Neural cell (in vitro differentiated cells): ENCODE measurements around the gene PLOD2. TPM values are rescaled to one million over a fixed set of nuclear protein-coding genes. Genes with fewer than 3 reads are reported as not detected.

Experiments used
- H2AFZ ChIP-seq: fragments of 200-600, 300-800 bp; sonication (generic), shearing (Covaris generic); 2 replicates; pipeline ENCODE4 v1.6.0; 2014; ENCODE audit warnings: low read depth, mild to moderate bottlenecking, antibody characterized with exemption, low read length, moderate library complexity
- H3F3A ChIP-seq: fragments of 200-600 bp; shearing (Covaris generic); 2 replicates; pipeline ENCODE4 v1.6.1; 2016; ENCODE audit warnings: mild to moderate bottlenecking, moderate library complexity, mixed read lengths, antibody characterized with exemption, low read length; ENCODE audit not compliant: insufficient read depth, poor library complexity, severe bottlenecking
- H3K27ac ChIP-seq: fragments of 200-600, 300-800 bp; sonication (generic), shearing (Covaris generic); 2 replicates; pipeline ENCODE4 v1.5.1; 2014; ENCODE audit warnings: mild to moderate bottlenecking, low read length, moderate library complexity
- H3K27me3 ChIP-seq: fragments of 300-800, 200-600 bp; sonication (generic), shearing (Covaris generic); 2 replicates; pipeline ENCODE4 v1.6.0; 2014; ENCODE audit warnings: mild to moderate bottlenecking, low read depth, low read length, moderate library complexity; ENCODE audit not compliant: insufficient read depth
- H3K36me3 ChIP-seq: fragments of 300-800, 200-600 bp; sonication (generic), shearing (Covaris generic); 2 replicates; pipeline ENCODE4 v1.5.1; 2014; ENCODE audit warnings: mild to moderate bottlenecking, antibody characterized with exemption, low read length, moderate library complexity; ENCODE audit not compliant: insufficient read depth
- H3K4me2 ChIP-seq: fragments of 300-800, 200-600 bp; sonication (generic), shearing (Covaris generic); 2 replicates; pipeline ENCODE4 v1.6.0; 2014; ENCODE audit warnings: mild to moderate bottlenecking, low read length
- H3K4me3 ChIP-seq: fragments of 300-800, 200-600 bp; sonication (generic), shearing (Covaris generic); 2 replicates; pipeline ENCODE4 v1.5.1; 2014; ENCODE audit warnings: mild to moderate bottlenecking, low read length, moderate library complexity
- H3K79me2 ChIP-seq: fragments of 200-600 bp; shearing (Covaris generic); replicated peaks from 2 replicates; pipeline ENCODE4 v1.6.0; 2014; ENCODE audit warnings: mild to moderate bottlenecking, low read length, moderate library complexity; ENCODE audit not compliant: insufficient read depth
- H3K9ac ChIP-seq: fragments of 300-800, 200-600 bp; sonication (generic), shearing (Covaris generic); 2 replicates; pipeline ENCODE4 v1.6.1; 2016; ENCODE audit warnings: mild to moderate bottlenecking, low read length, mixed read lengths
- H3K9me2 ChIP-seq: fragments of 200-600 bp; shearing (Covaris generic); 2 replicates; pipeline ENCODE4 v1.6.1; 2016; ENCODE audit warnings: mild to moderate bottlenecking, low read length, mixed read lengths; ENCODE audit not compliant: insufficient read depth
- H3K9me3 ChIP-seq: fragments of 200-600, 300-800 bp; sonication (generic), shearing (Covaris generic); 2 replicates; pipeline ENCODE4 v1.6.1; 2016; ENCODE audit warnings: mild to moderate bottlenecking, mixed run types, low read length, moderate library complexity, mixed read lengths
- H4K20me1 ChIP-seq: fragments of 200-600 bp; shearing (Covaris generic); 2 replicates; pipeline ENCODE4 v1.6.1; 2016; ENCODE audit warnings: mild to moderate bottlenecking, mixed run types; ENCODE audit not compliant: insufficient read depth
- EP300 ChIP-seq: fragments of 450-650 bp; conservative IDR thresholded peaks from 2 replicates; pipeline ENCODE4 v1.6.1; 2014; ENCODE audit warnings: antibody characterized with exemption, mild to moderate bottlenecking, moderate library complexity; ENCODE audit not compliant: poor library complexity, severe bottlenecking
- EZH2 ChIP-seq: fragments of 200-600, 300-800 bp; shearing (Covaris generic), sonication (generic); IDR thresholded peaks from 2 replicates; pipeline ENCODE4 v1.6.1; 2014; ENCODE audit warnings: antibody characterized with exemption, low read length, borderline replicate concordance, mild to moderate bottlenecking; ENCODE audit not compliant: insufficient read depth, poor library complexity, severe bottlenecking
- MXI1 ChIP-seq: fragments of 450-650 bp; conservative IDR thresholded peaks from 2 replicates; pipeline ENCODE4 v1.6.1; 2014; ENCODE audit warnings: antibody characterized with exemption, mild to moderate bottlenecking; ENCODE audit not compliant: poor library complexity, severe bottlenecking
- POLR2AphosphoS5 ChIP-seq: IDR thresholded peaks from 2 replicates; pipeline ENCODE4 v1.6.1; 2012
- RAD21 ChIP-seq: fragments of 450-650 bp; conservative IDR thresholded peaks from 2 replicates; pipeline ENCODE4 v1.6.1; 2014; ENCODE audit warnings: antibody characterized with exemption, mild to moderate bottlenecking, moderate library complexity
- SMC3 ChIP-seq: fragments of 450-650 bp; conservative IDR thresholded peaks from 2 replicates; pipeline ENCODE4 v1.6.1; 2014; ENCODE audit warnings: antibody characterized with exemption, mild to moderate bottlenecking, moderate library complexity; ENCODE audit not compliant: poor library complexity
- TAF1 ChIP-seq: IDR thresholded peaks from 2 replicates; pipeline ENCODE4 v1.6.1; 2012; ENCODE audit warnings: low read depth
- polyA plus RNA-seq: library from polyadenylated mRNA; depleted of rRNA; stranded (reverse); fragments of >200 nt; gene quantifications from 2 replicates; pipeline ENCODE4 v1.2.3, GENCODE V29; 2014
- TF ChIP-seq, protein P1 (sequence below): fragments of 450-650 bp; IDR thresholded peaks from 2 replicates; pipeline ENCODE4 v1.5.1; 2014; ENCODE audit warnings: antibody characterized with exemption, mild to moderate bottlenecking, moderate library complexity; ENCODE audit not compliant: poor library complexity, severe bottlenecking
- TF ChIP-seq, protein P2 (sequence below): IDR thresholded peaks from 2 replicates; pipeline ENCODE4 v1.6.1; 2012; ENCODE audit warnings: borderline replicate concordance

The PLOD2 gene
- polyA plus RNA-seq, 1 donor from 2014 or later, result 5.6 TPM

DNA sequence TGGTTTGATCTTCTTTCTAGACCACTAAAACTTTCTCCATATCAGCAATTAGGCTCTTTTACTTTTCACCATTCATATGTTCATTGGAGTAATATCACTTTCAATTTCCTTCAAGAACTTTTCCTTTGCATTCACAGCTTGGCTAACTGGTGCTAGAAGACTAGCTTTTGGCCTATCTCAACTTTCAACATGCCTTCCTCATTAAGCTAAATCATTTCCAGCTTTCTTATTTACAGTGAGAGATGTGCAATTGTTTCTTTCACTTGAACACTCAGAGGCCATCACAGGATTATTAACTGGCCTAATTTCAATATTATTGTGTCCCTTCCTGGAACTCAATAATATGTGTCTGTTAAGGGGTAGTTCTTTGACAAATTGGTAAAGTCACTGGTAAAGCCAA lies 42.8 kb upstream of the PLOD2 start:
- no peak overlapping the region for H3K9ac ChIP-seq
- TF ChIP-seq EZH2, result no peak

DNA sequence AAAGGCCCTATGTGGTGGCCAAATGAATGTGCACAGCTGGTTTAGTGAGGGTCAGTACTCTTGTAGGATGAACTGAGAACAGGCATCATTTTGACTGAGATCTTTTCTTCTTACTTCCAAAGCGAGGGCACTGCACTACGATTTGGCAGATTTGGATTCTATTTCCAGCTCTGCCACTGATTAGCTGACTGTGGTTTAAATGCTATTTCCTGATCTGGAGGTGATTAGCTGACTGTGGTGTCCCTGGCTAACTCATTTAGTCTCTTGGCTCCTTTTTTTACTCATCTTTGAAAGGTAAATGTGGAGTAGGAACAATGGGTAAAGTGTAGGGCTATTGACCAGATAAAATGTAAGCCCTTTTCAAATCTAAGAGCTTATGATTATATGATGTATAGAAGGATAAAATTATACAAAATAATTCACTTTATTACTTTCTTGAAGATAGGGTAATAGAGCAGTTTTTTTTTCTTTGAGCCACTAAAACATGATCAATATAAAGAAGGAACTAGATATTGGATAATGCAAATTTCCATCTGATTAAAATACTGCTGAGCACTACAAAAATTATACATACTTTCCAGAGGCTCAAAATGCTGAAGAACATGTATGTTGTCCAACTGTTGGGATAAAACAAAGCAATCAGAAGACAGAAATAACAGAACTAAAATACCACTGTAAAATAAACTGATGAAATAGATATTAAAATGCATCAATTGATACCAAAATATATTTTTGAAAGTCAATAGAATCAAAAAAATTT lies 39.7 kb upstream of the PLOD2 start:
- no peak overlapping the region for H3K4me2 ChIP-seq
- no peaks in the 10 kb centered on the region for H3K27me3 ChIP-seq
- no peak overlapping the region for H3K27ac ChIP-seq
- H3K4me3 ChIP-seq, result no peak overlapping the region
- no peaks in the 10 kb centered on the region for H3K9me2 ChIP-seq
- H3K36me3 ChIP-seq, result no peaks in the 10 kb centered on the region
- H2AFZ ChIP-seq, result no peak overlapping the region
- H3K9me3 ChIP-seq, result no peaks in the 10 kb centered on the region
- TF ChIP-seq RAD21 (no peak), MXI1 (no peak), EP300 (no peak), SMC3 (no peak), POLR2AphosphoS5 (no peak), TAF1 (no peak), EZH2 (no peak)
- TF ChIP-seq, protein P1, sequence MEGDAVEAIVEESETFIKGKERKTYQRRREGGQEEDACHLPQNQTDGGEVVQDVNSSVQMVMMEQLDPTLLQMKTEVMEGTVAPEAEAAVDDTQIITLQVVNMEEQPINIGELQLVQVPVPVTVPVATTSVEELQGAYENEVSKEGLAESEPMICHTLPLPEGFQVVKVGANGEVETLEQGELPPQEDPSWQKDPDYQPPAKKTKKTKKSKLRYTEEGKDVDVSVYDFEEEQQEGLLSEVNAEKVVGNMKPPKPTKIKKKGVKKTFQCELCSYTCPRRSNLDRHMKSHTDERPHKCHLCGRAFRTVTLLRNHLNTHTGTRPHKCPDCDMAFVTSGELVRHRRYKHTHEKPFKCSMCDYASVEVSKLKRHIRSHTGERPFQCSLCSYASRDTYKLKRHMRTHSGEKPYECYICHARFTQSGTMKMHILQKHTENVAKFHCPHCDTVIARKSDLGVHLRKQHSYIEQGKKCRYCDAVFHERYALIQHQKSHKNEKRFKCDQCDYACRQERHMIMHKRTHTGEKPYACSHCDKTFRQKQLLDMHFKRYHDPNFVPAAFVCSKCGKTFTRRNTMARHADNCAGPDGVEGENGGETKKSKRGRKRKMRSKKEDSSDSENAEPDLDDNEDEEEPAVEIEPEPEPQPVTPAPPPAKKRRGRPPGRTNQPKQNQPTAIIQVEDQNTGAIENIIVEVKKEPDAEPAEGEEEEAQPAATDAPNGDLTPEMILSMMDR, result no peak
- TF ChIP-seq, protein P2, sequence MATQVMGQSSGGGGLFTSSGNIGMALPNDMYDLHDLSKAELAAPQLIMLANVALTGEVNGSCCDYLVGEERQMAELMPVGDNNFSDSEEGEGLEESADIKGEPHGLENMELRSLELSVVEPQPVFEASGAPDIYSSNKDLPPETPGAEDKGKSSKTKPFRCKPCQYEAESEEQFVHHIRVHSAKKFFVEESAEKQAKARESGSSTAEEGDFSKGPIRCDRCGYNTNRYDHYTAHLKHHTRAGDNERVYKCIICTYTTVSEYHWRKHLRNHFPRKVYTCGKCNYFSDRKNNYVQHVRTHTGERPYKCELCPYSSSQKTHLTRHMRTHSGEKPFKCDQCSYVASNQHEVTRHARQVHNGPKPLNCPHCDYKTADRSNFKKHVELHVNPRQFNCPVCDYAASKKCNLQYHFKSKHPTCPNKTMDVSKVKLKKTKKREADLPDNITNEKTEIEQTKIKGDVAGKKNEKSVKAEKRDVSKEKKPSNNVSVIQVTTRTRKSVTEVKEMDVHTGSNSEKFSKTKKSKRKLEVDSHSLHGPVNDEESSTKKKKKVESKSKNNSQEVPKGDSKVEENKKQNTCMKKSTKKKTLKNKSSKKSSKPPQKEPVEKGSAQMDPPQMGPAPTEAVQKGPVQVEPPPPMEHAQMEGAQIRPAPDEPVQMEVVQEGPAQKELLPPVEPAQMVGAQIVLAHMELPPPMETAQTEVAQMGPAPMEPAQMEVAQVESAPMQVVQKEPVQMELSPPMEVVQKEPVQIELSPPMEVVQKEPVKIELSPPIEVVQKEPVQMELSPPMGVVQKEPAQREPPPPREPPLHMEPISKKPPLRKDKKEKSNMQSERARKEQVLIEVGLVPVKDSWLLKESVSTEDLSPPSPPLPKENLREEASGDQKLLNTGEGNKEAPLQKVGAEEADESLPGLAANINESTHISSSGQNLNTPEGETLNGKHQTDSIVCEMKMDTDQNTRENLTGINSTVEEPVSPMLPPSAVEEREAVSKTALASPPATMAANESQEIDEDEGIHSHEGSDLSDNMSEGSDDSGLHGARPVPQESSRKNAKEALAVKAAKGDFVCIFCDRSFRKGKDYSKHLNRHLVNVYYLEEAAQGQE, result no peak
- H3K79me2 ChIP-seq, result no peaks in the 10 kb centered on the region
- H4K20me1 ChIP-seq, result no peaks in the 10 kb centered on the region
- H3F3A ChIP-seq, result no peaks in the 10 kb centered on the region
- no peak overlapping the region for H3K9ac ChIP-seq

More for the DNA sequence above, 42.8 kb upstream of the PLOD2 start:
- no peak overlapping the region for H3K27ac ChIP-seq
- H3F3A ChIP-seq, result no peaks in the 10 kb centered on the region
- no peaks in the 10 kb centered on the region for H3K27me3 ChIP-seq
- H3K4me2 ChIP-seq, result no peak overlapping the region
- H3K79me2 ChIP-seq, result no peaks in the 10 kb centered on the region
- no peaks in the 10 kb centered on the region for H3K36me3 ChIP-seq
- no peak overlapping the region for H2AFZ ChIP-seq
- H3K4me3 ChIP-seq, result no peak overlapping the region
- no peaks in the 10 kb centered on the region for H4K20me1 ChIP-seq
- no peaks in the 10 kb centered on the region for H3K9me2 ChIP-seq
- no peaks in the 10 kb centered on the region for H3K9me3 ChIP-seq
